ENCODE results near the gene CREB3L1.

Gene CREB3L1

GRCh38 chr11:46347637-46348311 is 70.3 kb downstream of the CREB3L1 start:
- no peak for DNase-seq

DNA sequence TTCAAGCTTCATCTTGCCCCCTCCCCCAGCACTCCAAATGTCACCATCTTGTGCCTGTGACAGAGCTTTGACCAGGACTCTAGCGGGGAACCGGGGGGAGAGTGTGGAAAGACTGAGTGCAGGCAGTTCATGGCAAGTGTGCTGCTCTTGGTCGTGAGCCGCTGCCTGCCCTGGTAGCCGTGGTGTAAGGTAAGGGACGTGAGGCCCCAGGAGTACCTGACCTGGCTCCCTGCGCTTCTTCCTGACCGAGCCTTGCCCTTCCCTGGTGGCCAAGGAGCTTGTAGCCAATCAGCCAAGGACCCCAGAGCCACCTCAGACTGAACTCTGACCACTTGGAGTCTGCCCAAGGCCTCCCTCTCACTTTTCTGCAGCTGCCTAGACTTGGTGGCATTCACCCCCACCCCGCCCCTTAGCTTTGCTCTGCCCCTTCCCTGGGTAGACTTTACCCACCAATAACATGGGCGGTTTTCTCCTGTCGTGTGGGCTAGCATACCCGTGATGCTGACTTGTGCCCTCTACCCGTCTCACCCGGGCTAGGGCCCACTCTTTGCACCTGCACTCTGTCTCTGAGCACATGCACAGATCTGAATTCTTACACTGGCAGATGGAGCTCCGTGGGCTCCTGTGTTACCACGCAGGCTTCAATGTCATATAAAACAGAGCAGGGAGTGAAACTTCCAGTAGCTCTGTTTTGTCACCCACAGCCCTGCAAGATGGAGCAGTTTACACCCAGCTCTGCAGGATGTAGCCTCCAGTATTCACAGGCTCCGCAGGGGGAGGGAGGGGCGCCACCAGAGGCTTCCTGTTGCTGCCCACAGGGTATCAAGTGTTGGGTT is 71.3 kb downstream of the CREB3L1 start:
- DNase-seq, result peak; percentile 84

GRCh38 chr11:46350695-46351094 is 73.2 kb downstream of the CREB3L1 start:
- no peak for DNase-seq

GRCh38 chr11:46351148-46351547 is 73.7 kb downstream of the CREB3L1 start:
- DNase-seq, result no peak

DNA sequence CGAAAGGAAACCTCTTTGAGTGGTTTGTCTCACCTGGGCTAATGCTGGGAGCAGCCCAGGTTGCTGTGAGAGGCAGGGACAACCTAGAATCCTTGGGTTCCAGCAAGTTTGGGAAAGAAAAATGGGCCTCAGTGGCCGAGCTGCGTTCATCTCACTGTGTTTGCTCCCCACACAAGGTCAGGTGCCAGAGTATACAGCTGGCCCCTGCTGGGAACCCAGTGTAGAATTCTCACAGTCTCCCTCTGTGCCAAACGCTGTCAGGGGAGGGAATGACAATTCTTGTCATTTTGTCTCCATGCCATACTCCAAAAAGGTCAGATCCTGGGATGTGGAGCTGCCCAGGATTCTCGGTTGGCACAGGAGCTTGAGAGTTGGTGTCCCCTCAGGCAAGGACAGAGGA is 74.1 kb downstream of the CREB3L1 start:
- DNase-seq, result no peak

GRCh38 chr11:46352063-46352841 is 74.8 kb downstream of the CREB3L1 start:
- DNase-seq, result peak; percentile 73

GRCh38 chr11:46353698-46354097 is 76.2 kb downstream of the CREB3L1 start:
- no peak for DNase-seq

DNA sequence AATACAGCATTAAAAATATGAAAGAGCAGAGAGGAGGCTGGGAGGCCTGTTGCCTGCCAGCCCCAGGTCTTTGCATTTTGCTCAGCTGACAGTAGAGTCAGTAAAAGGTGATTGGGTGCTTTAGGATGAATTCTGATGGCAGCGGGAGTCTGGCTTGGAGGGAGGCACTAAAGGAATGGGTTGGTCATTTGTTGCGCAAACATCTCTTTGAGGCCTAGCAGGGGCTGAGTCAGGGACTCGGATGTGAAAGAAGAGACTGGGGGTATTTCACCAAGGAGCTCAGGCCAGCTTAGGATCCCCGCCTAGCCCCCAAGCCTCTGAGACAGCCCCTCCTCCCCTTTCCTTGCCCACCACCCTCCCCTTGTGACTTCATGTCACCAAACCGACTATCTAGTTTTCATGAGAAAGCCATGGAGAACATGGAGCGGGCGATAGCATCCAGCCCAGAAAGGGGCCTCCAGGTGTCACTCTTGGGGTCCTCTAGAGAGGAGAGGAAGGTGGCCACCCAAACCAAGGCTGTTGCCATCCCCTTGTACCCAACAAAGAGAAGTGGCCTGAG is 79.5 kb downstream of the CREB3L1 start:
- no peak for DNase-seq

DNA sequence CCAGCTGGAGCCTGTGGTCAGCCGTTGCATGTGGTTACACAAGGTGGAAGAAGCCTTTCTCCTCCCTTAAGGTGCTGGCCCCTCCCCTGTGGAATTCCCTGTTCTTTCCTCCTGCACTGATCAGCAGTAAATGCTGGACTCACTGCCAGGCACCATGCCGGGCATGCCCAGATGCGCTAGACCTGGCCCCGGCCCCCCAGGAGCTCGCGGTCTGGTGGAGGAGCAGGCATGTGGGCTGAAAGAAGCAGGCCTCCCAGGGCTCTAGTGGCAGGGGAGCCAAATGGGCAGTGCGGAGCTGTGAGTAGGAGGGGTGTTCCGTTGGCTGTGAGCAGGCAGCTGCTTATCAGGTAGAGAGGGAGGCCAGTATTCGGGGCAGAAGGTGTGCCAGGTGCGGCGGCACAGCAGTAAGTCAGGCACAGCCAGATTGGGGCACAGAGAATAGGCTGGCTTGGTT is 80.0 kb downstream of the CREB3L1 start:
- no peak for DNase-seq

GRCh38 chr11:46359953-46360352 is 82.5 kb downstream of the CREB3L1 start:
- no peak for DNase-seq

GRCh38 chr11:46360878-46361277 is 83.4 kb downstream of the CREB3L1 start:
- DNase-seq, result no peak

GRCh38 chr11:46361283-46362155 is 84.1 kb downstream of the CREB3L1 start:
- DNase-seq, result peak; percentile 62

- no peak for DNase-seq
Measured at GRCh38 chr11:46362156-46363030, 84.9 kb downstream of the CREB3L1 start.

DNA sequence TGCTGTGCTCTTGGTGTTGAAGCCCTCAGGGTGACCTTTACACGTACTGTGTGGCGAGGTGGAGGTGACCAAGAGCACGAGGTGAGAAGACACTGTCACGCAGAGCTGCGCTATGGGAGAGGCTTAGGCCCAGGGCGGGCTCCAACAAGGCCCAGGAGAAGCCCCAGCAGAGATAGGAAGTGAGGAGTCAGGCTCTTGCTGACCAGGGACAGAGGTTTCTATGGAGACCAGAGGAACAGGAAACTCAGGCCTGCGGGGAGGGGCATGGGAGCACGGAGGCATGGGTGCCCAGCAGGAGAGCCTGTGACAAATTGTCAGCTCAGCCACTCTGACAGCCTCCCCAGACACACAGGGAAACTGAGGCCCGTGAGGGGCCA is 85.6 kb downstream of the CREB3L1 start:
- DNase-seq, result no peak

DNA sequence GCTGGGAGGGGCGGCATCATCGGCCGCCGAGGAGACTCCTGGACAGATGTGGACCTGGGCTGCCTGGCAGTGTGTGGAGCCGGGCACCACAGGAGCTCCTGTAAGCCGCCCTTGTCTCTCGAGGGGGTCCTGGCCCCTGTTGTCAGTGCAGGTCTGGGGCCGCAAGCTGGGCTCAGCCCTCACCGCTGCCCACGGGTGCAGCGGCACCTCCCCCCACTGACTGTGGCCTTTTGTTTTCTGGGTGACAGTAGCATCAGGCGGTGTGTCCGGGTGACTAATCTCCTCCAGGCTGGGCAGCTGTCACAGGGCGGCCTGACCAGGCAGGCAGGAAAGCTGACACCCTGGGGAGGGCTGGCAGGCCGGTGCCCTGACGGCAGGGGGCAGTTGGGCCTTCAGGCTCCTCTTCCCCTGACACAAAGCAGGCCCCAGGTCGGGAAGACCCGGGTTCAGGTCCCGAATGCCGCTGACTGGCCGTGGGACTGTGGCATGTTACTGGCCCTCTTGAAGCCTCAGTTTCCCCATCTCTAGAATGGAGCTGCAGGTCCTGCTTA is 86.1 kb downstream of the CREB3L1 start:
- no peak for DNase-seq

- DNase-seq, result no peak
Measured at GRCh38 chr11:46364056-46364455, 86.6 kb downstream of the CREB3L1 start.

DNA sequence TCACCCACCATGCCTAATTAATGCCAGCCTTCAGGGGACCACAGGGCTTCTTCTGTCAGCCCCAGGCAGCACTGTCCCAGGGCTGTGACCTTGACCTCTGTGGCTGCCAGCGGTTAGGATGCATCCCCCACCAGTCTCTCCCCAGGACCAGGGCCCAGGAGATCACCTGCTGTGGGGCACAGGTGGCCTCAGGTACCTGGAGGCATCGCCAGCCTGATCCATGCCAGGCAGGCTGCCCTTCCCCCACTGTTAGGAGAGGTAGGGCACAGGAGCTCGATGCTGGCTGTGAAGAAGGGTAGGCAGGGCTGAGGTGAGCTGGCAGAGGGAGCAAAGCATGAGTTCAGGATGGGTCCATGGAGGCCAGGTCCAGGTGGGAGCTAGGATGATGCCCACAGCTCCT is 87.3 kb downstream of the CREB3L1 start:
- DNase-seq, result no peak

- DNase-seq, result no peak
Measured at GRCh38 chr11:46366260-46366659, 88.8 kb downstream of the CREB3L1 start.

GRCh38 chr11:46366661-46367161 is 89.2 kb downstream of the CREB3L1 start:
- DNase-seq, result no peak

DNA sequence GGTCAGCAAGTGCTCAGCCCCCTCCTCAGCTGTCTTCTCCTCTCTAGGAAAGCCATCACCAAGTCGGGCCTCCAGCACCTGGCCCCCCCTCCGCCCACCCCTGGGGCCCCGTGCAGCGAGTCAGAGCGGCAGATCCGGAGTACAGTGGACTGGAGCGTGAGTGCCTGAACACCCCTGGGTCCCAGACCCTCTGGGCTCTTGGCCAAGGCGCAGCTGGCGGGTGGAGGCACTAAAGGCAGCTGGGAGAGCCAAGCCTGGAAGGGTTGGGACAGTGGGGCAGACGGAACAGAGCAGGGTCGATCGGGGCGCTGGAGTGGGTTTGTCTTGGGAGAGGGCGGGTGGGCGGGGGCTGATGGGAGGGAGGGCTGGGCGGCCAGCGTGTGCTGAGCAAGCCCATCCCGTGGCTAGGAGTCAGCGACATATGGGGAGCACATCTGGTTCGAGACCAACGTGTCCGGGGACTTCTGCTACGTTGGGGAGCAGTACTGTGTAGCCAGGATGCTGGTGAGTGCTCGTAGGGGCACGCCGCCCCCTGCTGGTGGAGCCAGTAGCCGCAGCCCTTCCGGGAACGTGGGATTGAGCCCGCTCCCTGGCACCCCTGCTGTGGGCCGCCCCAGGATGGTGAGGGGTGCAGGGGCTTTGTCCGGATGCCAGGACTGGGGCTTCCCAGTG is 89.9 kb downstream of the CREB3L1 start:
- peak; percentile 80 for DNase-seq

Measured in activated gamma-delta T cell treated with Interleukin-2 at 50 U/mL for 16 hours (primary cell).